ENCODE results near the gene PRKCZ. TPM values are rescaled to one million over a fixed set of nuclear protein-coding genes. Genes with fewer than 3 reads are reported as not detected.

PRKCZ gene
- 120 TPM for total RNA-seq (ENCODE audit: unreplicated experiment)
- long read RNA-seq, transcript PRKCZ-202 (15 exons, 2,294 nt): major isoform, 104 of 121 reads
- long read RNA-seq, partial matches to known transcripts: 4 of 121 reads
- long read RNA-seq, other reads (novel, unspliced or antisense): 12 of 121 reads

- Mint-ChIP-seq H3K27me3 (ENCODE audit: unreplicated experiment) (peaks cover 16% of the 10 kb centered on the region), H3K27ac (ENCODE audit: unreplicated experiment) (no peak within 1 kb of the TSS), H3K4me3 (ENCODE audit: unreplicated experiment) (peak within 1 kb of the TSS; percentile 61), H3K36me3 (ENCODE audit: unreplicated experiment) (no peaks in the 10 kb centered on the region), H3K4me1 (ENCODE audit: low read depth, unreplicated experiment) (no peaks in the 10 kb centered on the region), H3K9me3 (ENCODE audit: unreplicated experiment) (peaks cover 8% of the 10 kb centered on the region)
- no peak for DNase-seq
- no peak for TF ChIP-seq CTCF (IDR thresholded peaks at IDR 0.05; ENCODE audit: partially characterized antibody, unreplicated experiment)
These were observed at the start of gene PRKCZ for GRCh38 chr1:2049718-2050431. TSS of gene PRKCZ (plus strand) at chr1:2050411. CDS start at chr1:2050631, 220 bp downstream.

GRCh38 chr1:2000432-2000831, 49.8 kb upstream of the PRKCZ start:
- no peak for DNase-seq
- H3K27me3 Mint-ChIP-seq (ENCODE audit: unreplicated experiment): no peaks in the 10 kb centered on the region
- H3K27ac Mint-ChIP-seq (ENCODE audit: unreplicated experiment): no peak overlapping the region
- peaks cover 1% of the 10 kb centered on the region for H3K9me3 Mint-ChIP-seq (ENCODE audit: unreplicated experiment)
- H3K4me3 Mint-ChIP-seq (ENCODE audit: unreplicated experiment): no peak overlapping the region
- no peak for TF ChIP-seq CTCF (IDR thresholded peaks at IDR 0.05; ENCODE audit: partially characterized antibody, unreplicated experiment)
- no peaks in the 10 kb centered on the region for H3K36me3 Mint-ChIP-seq (ENCODE audit: unreplicated experiment)
- peaks cover 2% of the 10 kb centered on the region for H3K4me1 Mint-ChIP-seq (ENCODE audit: low read depth, unreplicated experiment)

GRCh38 chr1:2000850-2001249, 49.4 kb upstream of the PRKCZ start:
- no peaks in the 10 kb centered on the region for H3K36me3 Mint-ChIP-seq (ENCODE audit: unreplicated experiment)
- peaks cover 1% of the 10 kb centered on the region for H3K9me3 Mint-ChIP-seq (ENCODE audit: unreplicated experiment)
- no peak overlapping the region for H3K27ac Mint-ChIP-seq (ENCODE audit: unreplicated experiment)
- no peak for TF ChIP-seq CTCF (IDR thresholded peaks at IDR 0.05; ENCODE audit: partially characterized antibody, unreplicated experiment)
- no peak overlapping the region for H3K4me3 Mint-ChIP-seq (ENCODE audit: unreplicated experiment)
- no peaks in the 10 kb centered on the region for H3K27me3 Mint-ChIP-seq (ENCODE audit: unreplicated experiment)
- no peak for DNase-seq
- H3K4me1 Mint-ChIP-seq (ENCODE audit: low read depth, unreplicated experiment): peaks cover 2% of the 10 kb centered on the region

- Mint-ChIP-seq H3K4me3 (ENCODE audit: unreplicated experiment) (no peak overlapping the region), H3K27ac (ENCODE audit: unreplicated experiment) (no peak overlapping the region)
These were observed 48.3 kb upstream of the PRKCZ start for GRCh38 chr1:2001773-2002411.

More at GRCh38 chr1:2001773-2002411, 48.3 kb upstream of the PRKCZ start:
- DNase-seq: no peak
- no peak for TF ChIP-seq CTCF (IDR thresholded peaks at IDR 0.05; ENCODE audit: partially characterized antibody, unreplicated experiment)
- peaks cover 1% of the 10 kb centered on the region for H3K9me3 Mint-ChIP-seq (ENCODE audit: unreplicated experiment)
- H3K27me3 Mint-ChIP-seq (ENCODE audit: unreplicated experiment): no peaks in the 10 kb centered on the region
- peaks cover 2% of the 10 kb centered on the region for H3K4me1 Mint-ChIP-seq (ENCODE audit: low read depth, unreplicated experiment)
- H3K36me3 Mint-ChIP-seq (ENCODE audit: unreplicated experiment): no peaks in the 10 kb centered on the region

All from glutamatergic neuron (in vitro differentiated cells).